SH-SY5Y (cell line): ENCODE results near the gene KRT79.

Source experiments
- GATA2 ChIP-seq: IDR thresholded peaks from 2 replicates; pipeline ENCODE4 v1.6.1; 2011; ENCODE audit warnings: mild to moderate bottlenecking, low read depth, low read length
- GATA3 ChIP-seq: IDR thresholded peaks from 2 replicates; pipeline ENCODE4 v1.6.1; 2011; ENCODE audit warnings: low read depth, mild to moderate bottlenecking, low read length, moderate library complexity

KRT79 gene

GRCh38 chr12:52828591-52829021 is 5.5 kb downstream of the KRT79 start:
- no peak for TF ChIP-seq GATA2
- TF ChIP-seq GATA3, result no peak

GRCh38 chr12:52828156-52828555 is 6.0 kb downstream of the KRT79 start:
- TF ChIP-seq GATA3 (no peak), GATA2 (no peak)

- TF ChIP-seq GATA2 (no peak), GATA3 (no peak)
These were observed 6.5 kb downstream of the KRT79 start for GRCh38 chr12:52827499-52828090.

GRCh38 chr12:52826611-52827498 is 7.3 kb downstream of the KRT79 start:
- TF ChIP-seq GATA2 (no peak), GATA3 (no peak)

GRCh38 chr12:52825961-52826360 is 8.2 kb downstream of the KRT79 start:
- no peak for TF ChIP-seq GATA2

GRCh38 chr12:52824741-52825410 is 9.2 kb downstream of the KRT79 start:
- no peak for TF ChIP-seq GATA2
- TF ChIP-seq GATA3, result no peak

- TF ChIP-seq GATA3 (no peak), GATA2 (no peak)
These were observed 10.2 kb downstream of the KRT79 start for GRCh38 chr12:52823761-52824450.

- no peak for TF ChIP-seq GATA2
- no peak for TF ChIP-seq GATA3
These were observed 11.2 kb downstream of the KRT79 start for GRCh38 chr12:52822771-52823510.

- no peak for TF ChIP-seq GATA2
- TF ChIP-seq GATA3, result no peak
These were observed 12.1 kb downstream of the KRT79 start for GRCh38 chr12:52821826-52822660.

- no peak for TF ChIP-seq GATA3
- TF ChIP-seq GATA2, result no peak
These were observed 12.9 kb downstream of the KRT79 start for GRCh38 chr12:52821071-52821730.

- TF ChIP-seq GATA3 (no peak), GATA2 (no peak)
These were observed 13.6 kb downstream of the KRT79 start for GRCh38 chr12:52820521-52820920.

- TF ChIP-seq GATA3 (no peak), GATA2 (no peak)
These were observed 14.2 kb downstream of the KRT79 start for GRCh38 chr12:52819731-52820510.
